GM21381 (cell line): ENCODE measurements around the gene CTU2.

Source experiments
- ATAC-seq: cut with Tn5 transposase; IDR thresholded peaks from one replicate; pipeline ENCODE4 v1.9.1; 2021; ENCODE audit warnings: mild to moderate bottlenecking, moderate library complexity; ENCODE audit not compliant: unreplicated experiment

The CTU2 gene

GRCh38 chr16:88759976-88760350, 53.7 kb downstream of the CTU2 start:
- no peak for ATAC-seq

- no peak for ATAC-seq
These were observed 54.3 kb downstream of the CTU2 start for GRCh38 chr16:88760424-88761142.

DNA sequence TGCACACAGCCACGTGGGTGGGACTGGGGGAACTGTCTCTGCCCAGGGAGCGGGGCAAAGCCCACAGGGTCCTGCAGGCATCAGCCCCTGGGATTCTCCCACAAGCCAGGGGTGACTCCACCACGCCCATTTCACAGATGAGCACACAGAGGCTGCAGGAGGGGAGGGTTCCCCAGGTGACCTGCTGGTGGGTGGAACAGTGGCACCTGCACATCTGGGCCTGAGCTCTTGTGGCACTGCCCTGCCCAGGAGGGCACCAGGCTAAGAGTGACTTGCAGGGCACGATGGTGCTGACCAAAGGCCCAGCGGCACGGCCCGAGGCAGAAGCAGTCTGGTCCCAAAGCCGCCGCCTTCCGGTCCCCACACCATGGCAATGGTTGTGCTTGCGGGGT, 54.8 kb downstream of the CTU2 start:
- ATAC-seq: no peak

- ATAC-seq: no peak
These were observed 55.5 kb downstream of the CTU2 start for GRCh38 chr16:88761830-88762229.

DNA sequence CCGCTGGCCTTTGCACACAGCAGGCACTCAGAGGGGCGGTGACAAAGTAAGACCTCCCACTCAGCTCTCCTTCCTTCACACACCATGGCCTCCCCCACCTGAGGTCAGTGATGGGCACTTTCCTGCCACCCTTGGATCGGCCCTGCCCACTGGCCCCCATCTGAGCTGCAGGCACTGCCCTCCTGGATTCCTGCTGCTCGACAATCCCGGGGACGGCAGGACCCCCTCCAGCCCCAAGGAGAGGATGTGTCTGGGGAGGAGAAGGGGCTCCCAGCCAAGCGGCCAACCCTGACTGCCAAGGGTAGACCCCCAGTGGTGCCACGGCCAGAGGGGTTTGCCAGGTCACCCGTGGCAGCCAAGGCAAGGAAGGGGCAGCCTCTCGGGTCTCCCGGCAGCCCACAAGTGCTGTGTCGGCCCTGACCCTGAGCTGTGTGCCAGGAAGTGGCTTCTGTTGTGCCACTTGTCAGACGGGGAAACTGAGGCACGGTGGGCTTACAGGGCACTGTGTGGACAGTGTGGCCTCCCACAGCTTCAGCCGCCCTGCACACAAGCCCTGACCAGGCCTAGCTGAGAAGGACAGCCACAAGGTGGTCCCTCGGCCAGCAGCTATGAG, 56.1 kb downstream of the CTU2 start:
- no peak for ATAC-seq

DNA sequence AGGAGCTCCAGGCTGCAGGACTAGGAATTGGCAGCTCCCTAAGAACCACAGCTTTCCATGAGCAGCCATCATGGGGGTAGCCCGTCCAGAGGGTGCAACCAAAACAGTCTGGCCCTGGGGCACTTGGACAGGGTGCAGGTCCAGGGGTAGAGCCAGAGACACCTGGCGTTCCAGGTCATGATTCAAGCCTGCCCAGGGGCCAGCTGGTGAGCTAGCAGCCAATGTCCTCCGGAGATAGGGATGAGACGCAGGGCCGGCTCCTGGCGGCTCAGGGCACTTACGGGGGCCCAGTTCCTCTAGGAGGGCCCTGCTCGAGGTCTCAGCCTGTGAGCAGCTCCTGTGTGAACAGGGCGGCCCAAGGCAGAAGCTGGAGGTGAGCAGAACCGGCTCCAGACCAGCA, 56.6 kb downstream of the CTU2 start:
- no peak for ATAC-seq

DNA sequence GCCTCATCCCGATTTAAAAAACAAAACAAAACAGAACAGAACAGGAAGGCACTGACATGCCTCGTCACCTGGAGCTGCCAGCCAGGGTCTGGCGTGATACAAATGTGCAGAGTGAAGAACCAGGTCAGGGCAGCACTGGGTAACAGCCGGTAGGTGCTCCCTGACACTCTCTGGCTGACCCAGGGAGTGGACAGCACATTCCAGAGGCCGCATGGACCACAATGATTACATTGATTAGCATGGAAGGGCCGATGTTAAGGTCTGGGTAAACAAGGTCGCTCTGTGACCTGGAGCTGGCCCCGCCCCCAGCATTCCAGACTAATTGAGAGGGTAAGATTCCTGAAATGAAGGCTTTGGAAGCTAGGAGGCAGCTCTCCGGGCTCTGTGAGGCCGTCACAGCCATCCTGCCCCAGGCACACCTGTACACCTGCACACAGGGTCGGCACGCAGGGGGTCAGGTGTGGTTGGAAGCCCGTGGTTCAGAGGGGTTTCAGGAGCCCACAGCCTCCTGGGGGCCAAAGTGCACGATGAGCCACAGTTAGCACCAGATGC, 57.3 kb downstream of the CTU2 start:
- ATAC-seq: no peak

DNA sequence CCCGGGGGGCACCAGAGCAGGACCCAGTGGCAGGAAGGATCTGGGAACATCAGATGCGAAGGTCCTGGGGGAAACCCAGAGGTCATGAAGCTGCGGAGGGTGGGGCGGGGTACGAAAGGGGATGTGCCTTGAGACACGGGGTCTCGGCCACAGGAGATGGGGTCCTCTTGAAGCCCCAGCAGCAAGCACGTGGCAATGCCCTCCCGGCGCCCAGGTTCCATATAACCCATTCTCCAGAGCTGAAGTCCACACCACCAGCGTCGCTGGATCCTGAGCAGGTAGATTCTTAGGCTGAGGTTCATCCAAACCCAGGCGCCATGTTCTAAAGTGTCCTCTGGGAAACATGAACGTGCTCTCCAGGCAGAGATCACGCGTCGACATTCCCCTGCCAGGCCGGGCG, 57.8 kb downstream of the CTU2 start:
- no peak for ATAC-seq

GRCh38 chr16:88764913-88765349, 58.6 kb downstream of the CTU2 start:
- no peak for ATAC-seq
